Cardiac muscle cell (in vitro differentiated cells and primary cell): Measurements from ENCODE around the gene RASL11A. TPM values are rescaled to one million over a fixed set of nuclear protein-coding genes. Genes with fewer than 3 reads are reported as not detected.

Experiments used
- DNase-seq, 2 donors: peaks; one replicate each; pipeline versions ENCODE4 v3.0.0 to v3.0.0-alpha.2; 2010 to 2017; ENCODE audit warnings: low read depth in 1 of 2, low spot score in 1 of 2
- H3K27ac ChIP-seq: fragments of 200-600 bp; sonication (generic); 2 replicates; pipeline ENCODE4 v1.5.1; 2016
- H3K27me3 ChIP-seq: fragments of 200-600 bp; sonication (generic); 2 replicates; pipeline ENCODE4 v1.6.0; 2016; ENCODE audit warnings: control low read depth
- H3K36me3 ChIP-seq: fragments of 200-600 bp; sonication (generic); 2 replicates; pipeline ENCODE4 v1.5.1; 2016; ENCODE audit warnings: control low read depth
- H3K4me1 ChIP-seq: fragments of 200-600 bp; sonication (generic); 2 replicates; pipeline ENCODE4 v1.8.1; 2017; ENCODE audit warnings: low read depth, mild to moderate bottlenecking, mixed run types
- H3K4me3 ChIP-seq: fragments of 200-600 bp; sonication (generic); 2 replicates; pipeline ENCODE4 v1.5.1; 2016; ENCODE audit warnings: mild to moderate bottlenecking
- H3K9me3 ChIP-seq: fragments of 200-600 bp; sonication (generic); 2 replicates; pipeline ENCODE4 v1.5.1; 2017; ENCODE audit warnings: low read depth, mild to moderate bottlenecking, control low read depth
- CTCF ChIP-seq: IDR thresholded peaks from 2 replicates; pipeline ENCODE4 v1.5.1; 2012; ENCODE audit warnings: low read depth, mild to moderate bottlenecking, low read length
- polyA plus RNA-seq: library from polyadenylated mRNA; unstranded; fragments of >200 nt; fragmentation: Nextera tagmentation; extraction: Ambion mirVana; gene quantifications from 2 replicates; pipeline ENCODE4 v1.2.1, GENCODE V29; 2016
- total RNA-seq: library from RNA; depleted of rRNA; stranded (reverse); fragments of >200 nt; gene quantifications from 2 replicates; pipeline ENCODE4 v1.2.3, GENCODE V29; 2016

Gene RASL11A
- total and polyA plus RNA-seq, 2 experiments from 2014 or later, result 1.2 to 1.9 TPM

GRCh38 chr13:27236478-27236877 lies 34.2 kb upstream of the RASL11A start:
- Histone ChIP-seq H3K4me1 (no peaks in the 10 kb centered on the region), H3K27me3 (no peaks in the 10 kb centered on the region), H3K27ac (no peak overlapping the region), H3K9me3 (no peaks in the 10 kb centered on the region), H3K4me3 (no peak overlapping the region), H3K36me3 (no peaks in the 10 kb centered on the region)
- no peak for DNase-seq
- TF ChIP-seq CTCF, result no peak

GRCh38 chr13:27242702-27243101 lies 27.9 kb upstream of the RASL11A start:
- TF ChIP-seq CTCF, result no peak
- no peaks in the 10 kb centered on the region for H3K27me3 ChIP-seq
- no peaks in the 10 kb centered on the region for H3K4me1 ChIP-seq
- no peak overlapping the region for H3K4me3 ChIP-seq
- DNase-seq, result no peak
- no peaks in the 10 kb centered on the region for H3K9me3 ChIP-seq
- no peaks in the 10 kb centered on the region for H3K36me3 ChIP-seq
- H3K27ac ChIP-seq, result no peak overlapping the region

GRCh38 chr13:27245610-27246009 lies 25.0 kb upstream of the RASL11A start:
- no peak overlapping the region for H3K4me3 ChIP-seq
- H3K9me3 ChIP-seq, result no peaks in the 10 kb centered on the region
- no peak for TF ChIP-seq CTCF
- H3K27ac ChIP-seq, result no peak overlapping the region
- H3K36me3 ChIP-seq, result no peaks in the 10 kb centered on the region
- H3K4me1 ChIP-seq, result no peaks in the 10 kb centered on the region
- H3K27me3 ChIP-seq, result no peaks in the 10 kb centered on the region
- no peak for DNase-seq

- H3K36me3 ChIP-seq, result peaks cover 20% of the 10 kb centered on the region
- no peaks in the 10 kb centered on the region for H3K27me3 ChIP-seq
- H3K4me3 ChIP-seq, result peak overlapping the region; percentile 96
- H3K4me1 ChIP-seq, result peaks cover 10% of the 10 kb centered on the region
- TF ChIP-seq CTCF, result no peak
- H3K9me3 ChIP-seq, result no peaks in the 10 kb centered on the region
- H3K27ac ChIP-seq, result peak overlapping the region; percentile 99
- no peak for DNase-seq
Measured at GRCh38 chr13:27250833-27251165, 19.8 kb upstream of the RASL11A start.

- Histone ChIP-seq H3K36me3 (peaks cover 26% of the 10 kb centered on the region), H3K4me1 (peaks cover 10% of the 10 kb centered on the region), H3K27ac (peak within 1 kb of the TSS; percentile 99), H3K27me3 (no peaks in the 10 kb centered on the region), H3K9me3 (no peaks in the 10 kb centered on the region), H3K4me3 (peak within 1 kb of the TSS; percentile 96)
- TF ChIP-seq CTCF, result no peak
- DNase-seq, result peak; percentile 94 to 99
Measured at GRCh38 chr13:27251166-27252091, 19.2 kb upstream of the RASL11A start, which contains the start of gene RPL21. Gene RPL21 (plus strand): TSS chr13:27251558. CDS start chr13:27253777, 2,219 bp downstream.
